GM12878 (cell line): ENCODE results near the gene KAZN. TPM values are rescaled to one million over a fixed set of nuclear protein-coding genes. Genes with fewer than 3 reads are reported as not detected.

Experiments used
- ATAC-seq: fragments of 200-7000 bp; cut with Tn5 transposase; 3 replicates; pipeline ENCODE4 v1.9.1; 2020; ENCODE audit warnings: mild to moderate bottlenecking, moderate library complexity
- BruUV-seq: library from RNA; stranded (reverse); fragments of 400-500 nt; replicated peaks from 2 replicates; lab custom pipeline; 2021; lab: Mats Ljungman, UMichigan
- CTCF ChIA-PET: fragments of 300-600 bp; sonication (Branson Sonifier 250); formaldehyde crosslinking; extraction: SDS; loops from one replicate; lab custom pipeline; 2021; ENCODE audit warnings: inconsistent platforms; lab: Yijun Ruan, JAX
- POLR2A ChIA-PET: fragments of 350-600 bp; formaldehyde crosslinking; extraction: SDS; loops from one replicate; lab custom pipeline; 2021; ENCODE audit warnings: inconsistent platforms; lab: Charles Lee
- RAD21 ChIA-PET: fragments of 300-600 bp; sonication (Branson Sonifier 250); formaldehyde crosslinking; loops from one replicate; lab custom pipeline; 2023; ENCODE audit warnings: antibody characterized with exemption; ENCODE audit not compliant: unreplicated experiment; lab: Charles Lee
- SMC1A ChIA-PET: fragments of 300-600 bp; sonication (Branson Sonifier 250); formaldehyde crosslinking; loops from one replicate; lab custom pipeline; 2023; ENCODE audit not compliant: unreplicated experiment, uncharacterized antibody; lab: Charles Lee
- DNase-seq: peaks from one replicate; pipeline ENCODE4 v3.0.0-alpha.2; 2011; ENCODE audit warnings: low read depth, low spot score
- FAIRE-seq: peaks from 3 replicates; lab custom pipeline; 2011; peaks lifted over from hg19 to GRCh38; lab: Jason Lieb, UNC
- H2AFZ ChIP-seq: 2 replicates; pipeline ENCODE4 v1.6.0; 2011; ENCODE audit warnings: low read depth, low read length, control low read depth; ENCODE audit not compliant: control insufficient read depth
- H3K27ac ChIP-seq: 2 replicates; pipeline ENCODE4 v1.5.1; 2011; ENCODE audit warnings: control low read depth; ENCODE audit not compliant: control insufficient read depth, insufficient read depth
- H3K27me3 ChIP-seq, 2 experiments: replicated peaks in 1 of 2; 2 replicates each; pipeline versions ENCODE4 v1.6.0 to v1.6.1; 2011; ENCODE audit warnings: low read length in 1 of 2; ENCODE audit not compliant: control insufficient read depth in 2 of 2, insufficient read depth in 2 of 2
- H3K36me3 ChIP-seq, 2 experiments: 2 replicates each; pipeline ENCODE4 v1.5.1; 2011; ENCODE audit warnings: low read length in 1 of 2; ENCODE audit not compliant: control insufficient read depth in 2 of 2, insufficient read depth in 2 of 2
- H3K4me1 ChIP-seq: 2 replicates; pipeline ENCODE4 v1.6.1; 2011; ENCODE audit warnings: mild to moderate bottlenecking, low read length, moderate library complexity, mixed read lengths; ENCODE audit not compliant: control insufficient read depth, insufficient read depth
- H3K4me2 ChIP-seq: 2 replicates; pipeline ENCODE4 v1.6.0; 2011; ENCODE audit warnings: control low read depth; ENCODE audit not compliant: control insufficient read depth, insufficient read depth
- H3K4me3 ChIP-seq: fragments of 200-600 bp; sonication (generic); 2 replicates; pipeline ENCODE4 v1.5.1; 2016
- H3K79me2 ChIP-seq: 2 replicates; pipeline ENCODE4 v1.6.0; 2011; ENCODE audit warnings: low read length; ENCODE audit not compliant: control insufficient read depth, insufficient read depth
- H3K9ac ChIP-seq: 2 replicates; pipeline ENCODE4 v1.8.0; 2011; ENCODE audit warnings: low read length, control low read depth, mixed read lengths; ENCODE audit not compliant: control insufficient read depth, insufficient read depth
- H3K9me3 ChIP-seq: replicated peaks from 3 replicates; pipeline ENCODE4 v1.5.1; 2011; ENCODE audit warnings: mild to moderate bottlenecking, low read length; ENCODE audit not compliant: control insufficient read depth, insufficient read depth
- H4K20me1 ChIP-seq: 2 replicates; pipeline ENCODE4 v1.6.0; 2011; ENCODE audit not compliant: control insufficient read depth, insufficient read depth
- BHLHE40 ChIP-seq, 2 experiments: fragments of 450-650 bp in 1 of 2; IDR thresholded peaks; 2 replicates each; pipeline ENCODE4 v1.6.1; 2011 to 2017; ENCODE audit warnings: low read depth in 2 of 2, borderline replicate concordance in 1 of 2, improper control_type of control experiment in 1 of 2, low read length in 1 of 2, mild to moderate bottlenecking in 1 of 2
- JUND ChIP-seq: IDR thresholded peaks from 2 replicates; pipeline ENCODE4 v1.6.1; 2012; ENCODE audit warnings: low read depth, mild to moderate bottlenecking, low read length, improper control_type of control experiment, moderate library complexity
- RAD51 ChIP-seq: fragments of 450-650 bp; IDR thresholded peaks from 2 replicates; pipeline ENCODE4 v1.6.1; 2016; ENCODE audit warnings: moderate library complexity, mild to moderate bottlenecking, inconsistent platforms
- SRF ChIP-seq, 2 experiments: IDR thresholded peaks; 2 replicates each; pipeline ENCODE4 v1.6.1; 2011; ENCODE audit warnings: low read depth in 2 of 2, low read length in 2 of 2, mild to moderate bottlenecking in 1 of 2, moderate library complexity in 1 of 2
- SUZ12 ChIP-seq: fragments of 200-600 bp; sonication (generic); IDR thresholded peaks from one replicate; pipeline ENCODE4 v1.6.1; 2018; ENCODE audit warnings: antibody characterized with exemption, mild to moderate bottlenecking; ENCODE audit not compliant: unreplicated experiment
- YY1 ChIP-seq: IDR thresholded peaks from 2 replicates; pipeline ENCODE4 v1.6.1; 2011; ENCODE audit warnings: low read depth, mild to moderate bottlenecking, low read length
- ZSCAN29 ChIP-seq: fragments of 450-650 bp; IDR thresholded peaks from 2 replicates; pipeline ENCODE4 v1.6.1; 2017; ENCODE audit warnings: mild to moderate bottlenecking, moderate library complexity
- ZZZ3 ChIP-seq: IDR thresholded peaks from 2 replicates; pipeline ENCODE4 v1.6.1; 2011; ENCODE audit warnings: low read depth; ENCODE audit not compliant: control insufficient read depth, insufficient read length
- WGBS: methylation state at CpG from one replicate; pipeline ENCODE4 v1.1.6; 2016; ENCODE audit warnings: low lambda C conversion rate; ENCODE audit not compliant: insufficient replicate concordance, insufficient coverage; ENCODE audit errors: missing lambda C conversion rate; 5-methylcytosine and 5-hydroxymethylcytosine counted together
- in situ Hi-C: fragments of 300-500 bp; cut with MboI; formaldehyde crosslinking; loops from 9 replicates; pipeline ENCODE4 v1.14.3; 2018; ENCODE audit warnings: mixed read lengths
- intact Hi-C: fragments of 100-400 bp; cut with micrococcal nuclease; formaldehyde crosslinking; loops from one replicate; pipeline ENCODE4 v1.14.2; 2022; ENCODE audit not compliant: unreplicated experiment
- polyA plus RNA-seq, 11 experiments: library from polyadenylated mRNA; depleted of rRNA in 4 of 11; unstranded in 6 of 11; stranded (reverse) in 5 of 11; fragments of >200 nt; fragmentation: Nextera tagmentation in 4 of 11; fragmentation: Illumina TruSeq in 1 of 11; extraction: Ambion mirVana in 4 of 11; extraction: Trizol in 1 of 11; gene quantifications; 1 replicate in 1 of 11; 2 replicates in 10 of 11; pipeline versions ENCODE4 v1.2.1 to v1.2.3, GENCODE V29; 2011 to 2016; ENCODE audit warnings: inconsistent platforms in 2 of 11, missing spikeins in 2 of 11, low read depth in 1 of 11
- total RNA-seq, 4 experiments: library from RNA; depleted of rRNA in 3 of 4; stranded (reverse); fragments of >200 nt in 3 of 4; fragmentation: Illumina TruSeq in 1 of 4; extraction: Trizol in 1 of 4; gene quantifications; 2 replicates each; pipeline versions ENCODE4 v1.2.1 to v1.2.3, GENCODE V29; 2013 to 2021
- TF ChIP-seq, protein P1 (sequence below): fragments of 450-650 bp; IDR thresholded peaks from 2 replicates; pipeline ENCODE4 v1.6.1; 2016; ENCODE audit warnings: mild to moderate bottlenecking
- TF ChIP-seq, protein P2 (sequence below): fragments of 450-650 bp; IDR thresholded peaks from 2 replicates; pipeline ENCODE4 v1.6.1; 2017; ENCODE audit warnings: mild to moderate bottlenecking
- TF ChIP-seq, protein P3 (sequence below): fragments of 450-650 bp; IDR thresholded peaks from 2 replicates; pipeline ENCODE4 v1.6.1; 2016; ENCODE audit warnings: mild to moderate bottlenecking, moderate library complexity, borderline replicate concordance

The KAZN gene
- total and polyA plus RNA-seq, 10 of the 15 experiments (the other 5 are each of a cell fraction or from before 2014, with no cell fraction given): 0.72 to 4.0 (median 1.2) TPM

DNA sequence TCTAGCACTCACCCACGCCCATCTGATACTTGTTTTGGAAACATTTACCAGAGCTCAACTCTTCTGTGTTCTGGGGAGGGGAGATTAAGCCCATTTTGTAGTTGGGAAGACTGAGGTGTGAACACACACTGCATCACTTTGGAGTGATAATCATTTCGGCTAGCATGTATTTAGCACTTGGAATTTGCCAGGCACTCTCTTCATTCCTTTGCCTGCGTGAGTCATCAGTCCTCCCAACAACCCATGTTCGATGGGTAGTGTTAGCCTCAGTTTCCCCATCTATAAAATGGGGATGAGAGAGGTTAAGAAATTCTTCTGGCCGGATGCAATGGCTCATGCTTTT is 372.3 kb downstream of the KAZN start:
- SMC1A ChIA-PET: interaction anchor here (0.8 kb wide), 1 partner anchor 23 kb away, joined by 3 read pairs; no protein-coding TSS in a partner anchor
- no peak overlapping the region for H3K9ac ChIP-seq
- TF ChIP-seq YY1: no peak
- TF ChIP-seq BHLHE40 (IDR thresholded peaks at IDR 0.05; ENCODE audit: borderline replicate concordance in 1 of 2, low read depth in 2 of 2, low read length in 1 of 2): no peak
- TF ChIP-seq ZZZ3: no peak
- no peak for TF ChIP-seq JUND
- TF ChIP-seq ZSCAN29: no peak
- TF ChIP-seq SUZ12: no peak
- TF ChIP-seq, protein P1, sequence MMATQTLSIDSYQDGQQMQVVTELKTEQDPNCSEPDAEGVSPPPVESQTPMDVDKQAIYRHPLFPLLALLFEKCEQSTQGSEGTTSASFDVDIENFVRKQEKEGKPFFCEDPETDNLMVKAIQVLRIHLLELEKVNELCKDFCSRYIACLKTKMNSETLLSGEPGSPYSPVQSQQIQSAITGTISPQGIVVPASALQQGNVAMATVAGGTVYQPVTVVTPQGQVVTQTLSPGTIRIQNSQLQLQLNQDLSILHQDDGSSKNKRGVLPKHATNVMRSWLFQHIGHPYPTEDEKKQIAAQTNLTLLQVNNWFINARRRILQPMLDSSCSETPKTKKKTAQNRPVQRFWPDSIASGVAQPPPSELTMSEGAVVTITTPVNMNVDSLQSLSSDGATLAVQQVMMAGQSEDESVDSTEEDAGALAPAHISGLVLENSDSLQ: no peak
- TF ChIP-seq, protein P2, sequence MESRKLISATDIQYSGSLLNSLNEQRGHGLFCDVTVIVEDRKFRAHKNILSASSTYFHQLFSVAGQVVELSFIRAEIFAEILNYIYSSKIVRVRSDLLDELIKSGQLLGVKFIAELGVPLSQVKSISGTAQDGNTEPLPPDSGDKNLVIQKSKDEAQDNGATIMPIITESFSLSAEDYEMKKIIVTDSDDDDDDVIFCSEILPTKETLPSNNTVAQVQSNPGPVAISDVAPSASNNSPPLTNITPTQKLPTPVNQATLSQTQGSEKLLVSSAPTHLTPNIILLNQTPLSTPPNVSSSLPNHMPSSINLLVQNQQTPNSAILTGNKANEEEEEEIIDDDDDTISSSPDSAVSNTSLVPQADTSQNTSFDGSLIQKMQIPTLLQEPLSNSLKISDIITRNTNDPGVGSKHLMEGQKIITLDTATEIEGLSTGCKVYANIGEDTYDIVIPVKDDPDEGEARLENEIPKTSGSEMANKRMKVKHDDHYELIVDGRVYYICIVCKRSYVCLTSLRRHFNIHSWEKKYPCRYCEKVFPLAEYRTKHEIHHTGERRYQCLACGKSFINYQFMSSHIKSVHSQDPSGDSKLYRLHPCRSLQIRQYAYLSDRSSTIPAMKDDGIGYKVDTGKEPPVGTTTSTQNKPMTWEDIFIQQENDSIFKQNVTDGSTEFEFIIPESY: no peak
- no peak for TF ChIP-seq RAD51
- TF ChIP-seq, protein P3, sequence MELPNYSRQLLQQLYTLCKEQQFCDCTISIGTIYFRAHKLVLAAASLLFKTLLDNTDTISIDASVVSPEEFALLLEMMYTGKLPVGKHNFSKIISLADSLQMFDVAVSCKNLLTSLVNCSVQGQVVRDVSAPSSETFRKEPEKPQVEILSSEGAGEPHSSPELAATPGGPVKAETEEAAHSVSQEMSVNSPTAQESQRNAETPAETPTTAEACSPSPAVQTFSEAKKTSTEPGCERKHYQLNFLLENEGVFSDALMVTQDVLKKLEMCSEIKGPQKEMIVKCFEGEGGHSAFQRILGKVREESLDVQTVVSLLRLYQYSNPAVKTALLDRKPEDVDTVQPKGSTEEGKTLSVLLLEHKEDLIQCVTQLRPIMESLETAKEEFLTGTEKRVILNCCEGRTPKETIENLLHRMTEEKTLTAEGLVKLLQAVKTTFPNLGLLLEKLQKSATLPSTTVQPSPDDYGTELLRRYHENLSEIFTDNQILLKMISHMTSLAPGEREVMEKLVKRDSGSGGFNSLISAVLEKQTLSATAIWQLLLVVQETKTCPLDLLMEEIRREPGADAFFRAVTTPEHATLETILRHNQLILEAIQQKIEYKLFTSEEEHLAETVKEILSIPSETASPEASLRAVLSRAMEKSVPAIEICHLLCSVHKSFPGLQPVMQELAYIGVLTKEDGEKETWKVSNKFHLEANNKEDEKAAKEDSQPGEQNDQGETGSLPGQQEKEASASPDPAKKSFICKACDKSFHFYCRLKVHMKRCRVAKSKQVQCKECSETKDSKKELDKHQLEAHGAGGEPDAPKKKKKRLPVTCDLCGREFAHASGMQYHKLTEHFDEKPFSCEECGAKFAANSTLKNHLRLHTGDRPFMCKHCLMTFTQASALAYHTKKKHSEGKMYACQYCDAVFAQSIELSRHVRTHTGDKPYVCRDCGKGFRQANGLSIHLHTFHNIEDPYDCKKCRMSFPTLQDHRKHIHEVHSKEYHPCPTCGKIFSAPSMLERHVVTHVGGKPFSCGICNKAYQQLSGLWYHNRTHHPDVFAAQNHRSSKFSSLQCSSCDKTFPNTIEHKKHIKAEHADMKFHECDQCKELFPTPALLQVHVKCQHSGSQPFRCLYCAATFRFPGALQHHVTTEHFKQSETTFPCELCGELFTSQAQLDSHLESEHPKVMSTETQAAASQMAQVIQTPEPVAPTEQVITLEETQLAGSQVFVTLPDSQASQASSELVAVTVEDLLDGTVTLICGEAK: no peak
- no peak for TF ChIP-seq SRF (IDR thresholded peaks at IDR 0.05; ENCODE audit: low read depth in 2 of 2, low read length in 2 of 2)
- no peak overlapping the region for H3K4me2 ChIP-seq
- no peak for ATAC-seq
- H4K20me1 ChIP-seq: no peaks in the 10 kb centered on the region
- intact Hi-C loops (no loop called here), in situ Hi-C loops (no loop called here)
- H3K79me2 ChIP-seq: no peaks in the 10 kb centered on the region
- no TSS peak for BruUV-seq
- no peak overlapping the region for H2AFZ ChIP-seq
- CTCF ChIA-PET: no interaction called here
- H3K36me3 ChIP-seq: no peaks in the 10 kb centered on the region
- no peak overlapping the region for H3K4me3 ChIP-seq
- no peak for FAIRE-seq
- no peaks in the 10 kb centered on the region for H3K4me1 ChIP-seq
- RAD21 ChIA-PET: no interaction called here
- H3K27me3 ChIP-seq: no peaks in the 10 kb centered on the region
- no peak for DNase-seq
- POLR2A ChIA-PET: no interaction called here
- H3K9me3 ChIP-seq: no peaks in the 10 kb centered on the region; the same call in 2 of the 3 replicates
- H3K27ac ChIP-seq: no peak overlapping the region
- 33% methylated on average over 5 of the region's 5 CpGs for WGBS
